NCI-H1417 treated with DMSO at 0.1 percent for 48 hours (cell line): Measurements from ENCODE around the gene AKT1.
"Not testable (repeated sequence)": the region's sequence is repeated elsewhere in the genome, so short reads cannot be mapped to it uniquely, and the experiment has no call there.

ENCODE experiments used
- DNase-seq: peaks from one replicate; lab custom pipeline; 2025; lab: John Stamatoyannopoulos, UW

Gene AKT1

DNA sequence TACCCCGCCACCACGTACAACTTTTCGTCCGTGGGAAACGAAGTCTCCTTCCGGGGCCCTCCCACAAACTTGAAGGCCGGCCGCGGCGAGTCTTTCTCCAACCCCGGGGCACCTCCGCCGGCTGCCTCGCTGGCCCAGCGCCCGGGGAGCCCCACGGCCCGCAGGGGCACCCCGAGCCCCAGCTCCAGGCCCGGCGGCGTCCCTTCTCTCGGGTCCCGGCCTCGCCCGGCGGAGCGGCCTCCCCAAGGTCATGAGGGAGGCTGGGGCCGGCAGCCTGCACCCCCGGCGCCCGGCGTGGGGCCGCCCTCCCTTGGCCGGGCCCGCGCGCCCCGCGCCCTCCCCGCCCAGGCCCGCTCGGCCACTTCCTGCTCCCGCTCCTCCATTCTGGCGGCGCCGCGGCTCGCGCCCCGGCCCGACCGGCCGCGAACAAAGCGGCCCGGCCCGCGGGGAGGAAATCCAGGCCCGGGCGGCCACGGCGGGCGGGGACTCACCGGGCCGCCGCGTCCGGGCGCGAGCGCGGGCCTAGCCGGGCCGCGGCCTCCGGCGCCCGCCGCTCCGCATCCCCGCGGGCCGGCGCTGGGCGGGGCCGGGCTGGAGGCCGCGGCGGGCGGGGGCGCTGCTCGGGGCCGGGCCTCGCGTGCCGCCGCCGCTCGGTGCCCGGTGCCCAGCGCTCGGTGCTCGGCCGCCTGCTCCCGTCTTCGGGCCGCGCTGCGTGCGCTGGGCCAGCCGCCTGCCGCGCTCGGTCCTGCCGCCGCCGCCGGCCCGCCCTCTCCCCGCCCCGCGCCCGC, at the start of gene AKT1:
TSS of gene AKT1 (minus strand) at position 756 of the 788 bp plus-strand sequence. CDS start 3,105 bp downstream, outside the sequence.
- no peak for DNase-seq

DNA sequence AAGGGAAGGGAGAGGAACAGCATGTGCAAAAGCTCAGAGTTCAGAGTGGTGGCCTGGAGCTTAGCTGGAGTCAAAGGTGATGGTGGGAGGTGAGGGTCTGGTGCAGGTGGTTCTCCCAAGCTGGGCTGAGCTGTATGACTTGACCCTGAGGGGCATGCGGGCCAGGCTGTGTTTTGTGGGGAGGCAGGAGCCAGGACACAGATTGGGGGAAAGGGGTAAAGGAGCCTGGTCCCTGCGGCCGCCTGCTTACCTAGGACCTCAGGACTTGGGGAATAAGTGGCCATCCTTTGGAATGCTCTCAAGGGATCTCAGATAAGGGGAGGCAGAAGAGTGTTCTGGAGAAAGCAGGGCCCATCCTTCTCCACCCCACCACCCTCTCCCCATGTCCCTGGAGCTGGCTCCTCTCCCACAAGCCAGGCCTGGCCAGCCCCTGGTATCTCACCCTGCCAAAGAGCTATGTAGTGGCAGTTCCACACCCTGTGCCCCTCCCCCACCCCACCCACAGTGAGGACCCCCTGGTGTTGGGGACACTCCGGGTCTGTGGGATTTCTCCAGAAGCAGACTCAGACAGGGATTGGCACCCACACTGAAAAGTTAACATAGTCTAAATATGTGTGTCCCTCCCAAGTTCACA, 49.6 kb upstream of the AKT1 start:
- no peak for DNase-seq

DNA sequence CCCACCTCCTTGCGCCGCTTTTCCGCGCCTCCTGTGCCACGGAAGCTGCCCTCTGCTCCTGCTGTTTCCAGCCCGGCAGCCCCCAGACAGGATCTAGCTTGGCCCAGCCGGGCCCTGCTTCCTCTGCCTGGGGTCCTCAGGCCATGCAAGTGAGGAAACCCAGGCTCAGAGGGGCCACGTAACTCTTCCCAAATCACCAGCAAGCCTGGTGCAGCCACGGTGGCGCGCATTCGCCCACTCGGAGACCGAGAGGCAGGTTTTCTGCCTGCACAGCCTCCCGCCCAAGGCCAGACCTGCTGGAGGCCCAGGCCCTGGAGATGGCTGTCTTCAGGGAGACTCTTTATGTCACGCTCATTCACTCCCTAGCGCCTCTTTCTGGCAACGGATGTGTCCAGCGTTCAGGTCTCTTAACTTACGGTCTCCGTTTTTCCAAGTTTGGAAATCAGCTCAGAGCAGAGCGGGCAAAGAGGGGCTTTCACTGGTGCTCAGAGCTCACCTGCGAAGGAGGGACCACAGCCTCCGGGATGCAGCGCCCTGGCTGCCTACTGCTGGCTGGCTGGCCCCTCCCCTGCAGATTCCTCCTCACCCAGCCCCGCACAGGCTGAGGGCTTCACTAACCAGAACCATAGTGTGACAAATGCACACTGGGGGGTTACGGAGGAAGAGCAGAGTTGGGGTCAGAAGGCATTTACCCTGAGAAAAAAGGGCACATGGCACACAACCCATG, 48.9 kb upstream of the AKT1 start:
- DNase-seq = no peak

DNA sequence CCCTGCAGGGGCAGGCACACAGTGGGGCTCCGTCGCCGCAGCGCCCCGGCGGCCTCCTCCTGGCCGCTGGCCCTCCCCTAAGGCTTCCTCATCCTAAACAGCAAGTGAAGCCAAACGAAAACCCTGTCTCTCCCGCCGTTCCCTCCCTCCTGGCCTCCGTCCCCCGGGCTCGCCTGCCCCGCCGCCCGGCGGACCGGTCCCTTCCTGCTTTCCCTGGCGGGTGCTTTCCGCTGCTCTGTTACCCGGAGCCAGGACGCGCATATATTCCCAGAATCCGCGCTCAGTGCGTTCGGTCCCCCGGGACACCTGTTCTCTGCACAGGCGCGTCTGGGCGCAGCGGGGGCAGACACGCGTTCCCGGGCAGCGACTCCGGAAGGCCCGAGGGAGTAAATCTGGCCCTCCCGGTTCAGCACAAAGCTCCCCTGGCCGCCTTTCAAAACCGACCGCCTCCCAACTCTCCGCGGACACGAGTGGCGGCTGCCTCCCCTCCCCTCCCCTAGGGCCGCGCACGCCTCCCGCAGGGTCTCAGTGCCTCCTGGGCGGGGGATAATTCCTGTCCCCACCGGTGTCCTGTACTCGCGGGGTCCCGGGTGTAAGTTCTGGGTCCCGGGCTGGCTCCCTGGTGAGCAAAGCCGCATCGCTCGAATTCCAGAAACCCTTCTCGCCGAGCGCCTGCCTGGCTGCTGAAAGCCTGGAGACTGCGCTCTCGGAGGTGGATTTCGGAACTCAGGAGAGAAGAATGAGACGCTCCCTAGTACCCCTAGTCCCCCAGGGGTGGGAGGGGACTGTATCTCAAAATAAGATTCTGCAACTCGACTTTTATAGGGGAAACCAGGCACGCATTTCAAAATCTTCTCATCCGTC, 48.1 kb upstream of the AKT1 start:
- no peak for DNase-seq

DNA sequence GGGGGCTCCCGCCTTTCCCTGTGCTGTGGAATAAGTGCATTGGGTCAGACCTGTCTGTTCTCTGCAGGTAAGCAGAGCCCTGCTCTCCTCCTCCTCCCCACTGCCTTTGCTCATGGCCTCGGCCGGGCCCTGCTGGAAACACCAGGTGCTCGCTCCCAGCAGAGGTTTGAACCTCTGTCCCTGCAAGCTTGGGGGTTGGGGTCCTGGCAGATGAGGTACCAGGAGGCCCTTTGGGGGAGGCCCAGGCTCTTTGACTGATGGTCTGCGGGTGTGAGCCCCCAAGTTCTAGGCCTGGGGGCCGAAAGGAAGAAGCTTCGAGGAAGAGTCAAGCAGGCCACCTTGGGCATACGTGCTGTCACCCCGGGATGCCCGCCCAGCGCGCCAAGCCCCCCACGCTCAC, 47.5 kb upstream of the AKT1 start:
- no peak for DNase-seq

DNA sequence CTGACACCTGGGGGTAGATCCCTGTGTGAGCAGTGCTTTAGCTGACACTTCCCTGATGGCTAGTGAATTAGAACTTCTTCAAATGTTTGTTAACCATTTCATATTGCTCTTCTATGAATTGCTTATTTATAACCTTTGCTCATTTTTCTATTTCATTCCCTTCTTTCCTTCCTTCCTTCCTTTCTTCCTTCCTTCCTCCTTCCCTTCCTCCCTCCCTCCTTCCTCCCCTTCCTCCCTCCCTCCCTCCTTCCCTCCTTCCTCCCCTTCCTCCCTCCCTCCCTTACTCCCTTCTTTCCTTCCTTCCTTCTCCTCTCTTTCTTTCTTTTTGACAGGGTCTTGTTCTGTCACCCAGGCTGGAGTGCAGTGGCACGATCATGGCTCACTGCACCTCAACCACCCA, 46.2 kb upstream of the AKT1 start:
- no peak for DNase-seq

DNA sequence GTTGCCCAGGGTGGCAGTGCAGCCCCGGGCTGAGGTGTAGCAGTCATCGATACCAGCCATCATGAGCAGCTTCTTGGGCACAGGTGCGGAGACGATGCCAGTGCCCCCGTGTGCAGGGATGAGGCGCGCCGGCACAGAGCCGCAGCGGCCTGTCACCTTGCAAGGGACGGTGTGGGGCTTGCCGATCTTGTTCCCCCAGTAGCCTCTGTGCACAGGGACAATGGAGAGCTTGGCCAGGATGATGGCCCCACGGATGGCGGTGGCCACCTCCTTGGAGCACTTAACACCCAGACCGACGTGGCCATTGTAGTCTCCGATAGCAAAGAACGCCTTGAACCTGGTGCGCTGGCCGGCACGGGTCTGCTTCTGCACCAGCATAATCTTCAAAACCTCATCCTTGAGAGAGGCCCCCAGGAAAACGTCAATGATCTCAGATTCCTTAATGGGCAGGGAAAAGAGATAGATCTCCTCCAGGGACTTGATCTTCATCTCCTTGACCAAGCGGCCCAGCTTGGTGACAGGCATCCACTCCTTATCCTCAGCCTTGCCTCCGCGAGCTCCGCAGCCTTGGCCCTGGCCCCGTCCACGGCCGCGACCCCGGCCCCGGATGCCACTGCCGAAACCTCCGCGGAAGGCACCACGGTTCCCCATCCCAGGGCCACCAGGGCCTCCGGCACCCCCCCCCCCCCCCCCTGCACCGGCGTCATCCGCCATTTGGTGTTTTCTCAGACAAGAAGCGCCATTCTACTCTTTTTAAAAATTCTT, 40.8 kb upstream of the AKT1 start:
- not testable (repeated sequence) for DNase-seq

DNA sequence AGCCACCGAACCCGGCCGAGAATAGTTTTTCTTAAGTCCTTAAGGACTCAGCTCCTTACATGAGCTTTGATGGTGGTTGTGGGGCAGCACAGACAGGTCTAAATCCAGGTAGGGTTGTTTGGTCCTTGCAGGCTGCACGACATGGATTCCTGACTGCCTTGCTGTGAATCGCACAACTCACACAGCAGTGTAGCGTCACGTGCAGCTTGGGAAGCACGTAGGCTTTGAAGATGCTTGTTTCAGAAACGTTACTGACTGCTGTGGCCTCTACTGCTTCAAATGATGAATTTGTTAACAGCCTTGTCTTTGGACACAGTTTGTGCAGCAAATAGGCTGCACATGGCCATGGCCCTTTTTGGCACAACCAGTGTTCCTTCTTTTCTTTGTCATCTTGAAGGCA, 35.2 kb upstream of the AKT1 start:
- DNase-seq = no peak

DNA sequence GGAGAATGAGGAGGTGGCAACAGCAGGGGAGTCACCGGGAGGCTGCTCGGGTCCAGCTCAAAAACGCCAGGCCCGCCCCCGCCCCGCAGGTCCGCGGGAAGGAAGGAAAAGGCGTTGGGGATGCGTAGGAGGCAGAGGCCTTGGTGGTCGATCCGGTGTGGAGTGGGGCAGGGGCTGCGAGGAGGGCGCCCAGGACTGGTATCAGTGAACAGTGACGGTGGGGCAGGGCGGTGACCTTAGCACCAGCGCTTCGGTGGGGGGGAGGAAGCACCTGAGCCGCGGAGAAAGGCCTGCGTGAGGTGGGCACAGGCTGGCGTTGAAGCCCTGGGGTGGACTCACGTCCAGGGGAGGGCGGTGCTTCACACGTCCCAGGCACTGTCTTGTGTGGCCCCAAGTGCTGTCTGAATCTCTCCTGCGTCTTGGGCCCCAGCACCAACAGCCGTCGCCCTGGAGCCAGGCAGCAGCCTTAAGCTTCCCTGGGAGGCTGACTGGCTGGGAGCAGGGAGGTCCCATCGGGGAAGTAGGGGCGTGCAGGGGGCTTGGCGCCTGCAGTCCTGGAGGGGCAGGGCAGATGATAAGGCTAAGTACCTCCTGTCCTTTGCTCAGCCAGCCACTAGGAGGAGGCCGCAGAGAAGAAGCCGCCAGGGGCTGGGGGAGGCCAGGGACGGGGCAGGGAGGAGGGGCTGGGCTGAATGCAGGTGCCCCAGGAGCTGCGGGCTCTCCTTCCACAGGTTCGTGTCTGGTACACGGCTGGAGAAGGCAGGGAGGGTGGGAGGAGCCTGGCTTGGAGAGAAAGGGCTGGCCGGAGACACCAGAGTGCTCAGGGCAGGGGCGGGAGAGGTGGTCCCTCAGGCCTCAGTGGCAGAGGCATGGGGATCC, 31.9 kb upstream of the AKT1 start:
- DNase-seq = no peak

DNA sequence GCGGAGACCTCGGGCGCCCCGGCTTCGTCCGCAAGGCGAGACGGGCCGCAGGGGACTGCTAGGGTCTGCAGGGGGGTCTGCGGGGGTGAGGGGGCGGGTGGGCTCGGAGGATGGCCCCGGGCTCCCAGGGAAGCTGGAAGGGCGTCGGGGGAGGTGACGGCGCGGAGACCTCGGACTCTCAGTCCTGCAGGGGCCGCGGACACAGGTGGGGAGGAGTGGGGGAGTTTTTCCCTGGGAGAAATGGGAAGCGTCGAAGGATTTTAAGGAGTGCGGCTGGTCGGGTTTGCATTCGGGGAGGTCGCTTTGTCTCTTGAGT, 31.3 kb upstream of the AKT1 start:
- no peak for DNase-seq

DNA sequence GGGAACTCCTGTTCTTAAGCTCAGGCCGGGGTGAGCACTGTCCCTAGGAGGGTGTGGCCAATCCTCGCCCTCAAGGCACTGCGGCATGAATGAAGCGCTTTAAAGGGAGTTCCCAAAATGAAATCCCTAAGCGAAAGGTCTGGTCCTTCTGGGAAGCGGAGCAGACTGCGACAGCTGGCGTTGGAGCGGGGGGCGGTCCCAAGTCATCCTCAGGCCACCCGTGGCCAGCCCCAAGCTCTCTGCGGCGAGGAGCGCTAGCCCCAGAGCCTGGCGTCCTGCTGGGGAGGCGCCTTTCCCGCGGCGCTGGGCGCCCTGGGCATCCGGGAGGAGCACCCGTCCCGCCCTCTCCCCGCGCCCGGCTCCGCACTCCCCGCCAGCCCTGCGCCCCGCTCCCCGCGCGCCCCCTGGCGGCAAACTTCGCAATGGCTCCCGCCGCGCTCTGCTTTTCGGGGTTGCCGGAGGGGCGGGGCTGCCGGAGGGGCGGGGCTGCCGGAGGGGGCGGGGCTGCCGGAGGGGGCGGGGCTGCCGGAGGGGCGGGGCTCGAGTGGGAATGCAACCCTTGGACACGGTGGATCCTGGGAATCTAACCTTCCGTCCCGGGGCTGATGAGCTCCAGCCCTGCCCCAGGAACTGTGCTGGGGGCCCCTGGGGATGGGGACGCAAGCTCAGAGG, 30.8 kb upstream of the AKT1 start:
- peak; percentile 45 for DNase-seq

DNA sequence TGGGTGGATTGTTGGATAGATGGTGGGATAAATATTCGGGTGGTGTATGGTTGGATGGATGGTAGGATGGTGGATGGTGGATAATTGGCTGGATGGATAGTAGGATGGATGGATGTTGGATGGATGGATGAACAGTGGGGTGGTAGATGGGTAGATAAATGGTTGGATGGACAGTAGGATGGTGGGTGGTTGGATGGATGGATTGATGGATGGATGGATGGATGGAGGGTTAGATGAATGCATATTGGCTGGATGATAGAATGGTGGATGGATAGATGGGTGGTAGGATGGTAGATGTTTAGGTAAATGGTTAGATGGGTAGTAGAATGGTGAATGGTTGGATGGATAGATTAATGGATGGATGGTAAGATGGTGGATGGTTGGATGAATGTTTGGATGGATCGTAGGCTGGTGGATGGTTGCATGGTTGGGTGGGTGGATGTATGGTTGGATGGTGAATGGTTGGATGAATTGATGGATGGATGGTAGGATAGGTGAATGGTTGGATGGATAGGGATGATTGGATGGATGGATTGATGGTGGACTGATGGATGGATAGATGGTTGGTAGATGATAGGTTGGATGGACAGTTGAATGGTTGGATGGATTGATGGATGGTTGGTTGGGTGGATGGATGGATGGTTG, 28.9 kb upstream of the AKT1 start:
- DNase-seq = no peak

DNA sequence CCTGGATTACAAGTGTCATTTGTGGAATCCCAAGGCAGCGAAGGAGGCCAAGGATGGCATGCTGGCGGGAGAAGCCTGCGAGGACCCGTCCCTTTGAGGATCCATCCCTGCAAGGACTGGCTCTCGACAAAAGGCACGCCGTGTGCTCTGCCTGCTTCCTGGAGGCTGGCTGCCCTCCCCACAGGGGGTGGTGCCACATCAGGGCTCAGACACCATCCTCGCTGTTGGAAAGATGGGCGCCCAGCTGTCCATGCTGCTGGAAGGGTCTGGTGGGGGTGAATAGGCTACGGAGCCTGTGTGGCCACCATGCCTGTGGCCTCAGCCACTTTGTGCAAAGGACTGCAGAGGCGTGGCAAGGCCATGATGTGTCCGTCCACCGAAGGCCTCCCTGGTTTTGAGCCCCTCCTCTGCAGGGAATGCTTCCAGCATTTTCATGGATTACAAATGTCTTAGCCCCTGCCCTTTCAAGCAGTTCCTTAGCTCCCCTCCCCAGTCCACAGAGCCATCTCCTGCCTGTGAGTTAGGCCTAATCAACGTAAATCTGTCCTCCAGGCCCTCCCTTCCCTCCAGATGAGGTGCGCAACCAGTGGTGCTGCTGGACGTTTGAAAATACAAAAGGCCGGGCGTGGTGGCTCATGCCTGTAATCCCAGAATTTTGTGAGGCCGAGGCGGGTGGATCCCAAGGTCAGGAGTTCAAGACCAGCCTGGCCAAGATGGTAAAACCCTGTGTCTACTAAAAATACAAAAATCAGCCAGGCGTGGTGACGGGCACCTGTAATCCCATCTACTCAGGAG, 27.5 kb upstream of the AKT1 start:
- no peak for DNase-seq

DNA sequence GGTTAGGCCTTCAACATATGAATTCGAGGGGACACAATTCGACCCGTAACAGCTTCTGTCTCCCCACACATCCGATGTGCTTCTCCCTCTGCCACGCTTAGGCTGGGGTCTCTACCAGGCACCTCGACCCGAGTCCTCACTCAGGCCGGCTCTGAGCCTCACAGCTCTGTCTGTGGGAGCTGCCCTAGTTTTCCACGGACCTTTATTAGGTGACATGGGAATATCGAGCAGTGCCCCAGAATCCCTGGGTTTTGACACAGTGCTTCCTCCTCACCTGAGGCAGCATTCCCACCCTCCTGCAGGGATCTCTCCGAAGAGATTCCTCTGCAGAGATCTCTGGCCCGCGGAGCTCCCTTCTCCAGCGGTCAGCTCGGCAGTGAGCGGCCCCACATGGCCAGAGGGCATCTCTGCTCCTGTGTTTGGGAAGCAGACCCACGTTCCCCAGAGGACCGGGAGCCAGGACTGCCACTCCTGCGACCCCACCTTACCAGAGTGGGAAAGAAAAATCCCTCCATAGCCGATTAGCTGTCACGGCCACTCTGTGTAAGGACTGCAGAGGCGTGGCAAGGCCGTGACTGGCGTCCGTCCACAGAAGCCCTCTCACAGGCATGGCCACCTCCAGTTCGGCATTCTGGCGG, 26.5 kb upstream of the AKT1 start:
- no peak for DNase-seq

DNA sequence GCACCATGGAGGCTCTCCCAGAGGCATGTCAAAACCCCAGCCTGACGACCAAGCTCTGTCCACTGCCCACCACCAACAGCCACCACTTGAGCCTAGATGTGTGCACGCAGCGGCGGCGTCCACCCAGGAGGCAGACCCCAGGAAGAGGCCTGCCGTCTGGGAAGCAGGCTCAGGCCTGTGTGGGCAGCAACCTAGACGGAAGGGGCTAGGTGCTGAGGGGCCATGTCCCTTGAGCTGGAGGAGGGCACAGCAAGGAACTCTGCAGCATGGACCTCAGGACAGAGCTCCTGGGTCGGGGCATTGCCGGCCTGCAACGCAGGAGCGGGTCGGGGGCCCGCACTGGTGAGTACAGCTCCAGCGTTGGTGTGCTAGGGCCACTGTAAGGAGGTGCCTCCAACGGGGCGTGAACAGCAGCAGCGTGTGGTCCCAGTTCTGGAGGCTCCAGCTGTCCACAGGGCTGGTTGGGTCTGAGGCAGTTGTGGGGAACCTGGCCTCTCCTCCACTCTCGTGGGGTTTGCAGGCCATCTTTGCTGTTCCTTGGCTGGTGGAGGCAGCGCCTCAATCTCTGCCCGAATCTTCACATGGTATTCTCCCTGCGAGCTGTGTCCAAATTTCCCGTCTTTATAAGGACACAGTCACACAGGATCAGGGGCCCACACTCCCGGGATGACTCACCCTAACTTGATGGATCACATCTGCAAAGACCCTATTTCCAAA, 25.8 kb upstream of the AKT1 start:
- DNase-seq = no peak

DNA sequence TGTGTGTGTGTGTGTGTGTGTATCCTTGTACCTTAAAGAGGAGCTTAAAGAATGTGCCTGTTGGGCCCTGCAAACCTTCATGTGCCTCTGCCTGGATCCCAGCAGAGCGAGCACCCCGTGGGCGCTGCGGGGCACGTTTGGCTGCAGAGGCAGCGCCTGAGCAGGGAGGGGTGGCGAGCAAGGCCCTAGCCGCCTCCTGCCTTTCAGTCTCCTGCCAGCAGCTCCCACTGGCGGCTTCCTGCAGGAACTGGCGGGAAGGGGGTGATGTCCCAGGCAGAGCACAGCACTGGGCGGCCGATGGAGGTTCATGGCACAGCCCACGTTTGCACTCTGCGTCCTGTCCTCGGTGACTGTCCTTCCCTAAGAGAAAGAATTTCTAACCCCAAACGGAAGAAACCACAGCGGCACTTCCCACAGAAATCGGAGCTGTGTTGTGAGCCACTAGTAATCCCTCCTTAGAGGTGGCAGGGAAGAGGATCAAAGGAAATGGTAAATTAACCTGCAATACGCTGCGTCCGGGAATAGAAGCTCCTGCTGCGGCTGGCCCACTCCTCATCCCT, 25.2 kb upstream of the AKT1 start:
- no peak for DNase-seq

DNA sequence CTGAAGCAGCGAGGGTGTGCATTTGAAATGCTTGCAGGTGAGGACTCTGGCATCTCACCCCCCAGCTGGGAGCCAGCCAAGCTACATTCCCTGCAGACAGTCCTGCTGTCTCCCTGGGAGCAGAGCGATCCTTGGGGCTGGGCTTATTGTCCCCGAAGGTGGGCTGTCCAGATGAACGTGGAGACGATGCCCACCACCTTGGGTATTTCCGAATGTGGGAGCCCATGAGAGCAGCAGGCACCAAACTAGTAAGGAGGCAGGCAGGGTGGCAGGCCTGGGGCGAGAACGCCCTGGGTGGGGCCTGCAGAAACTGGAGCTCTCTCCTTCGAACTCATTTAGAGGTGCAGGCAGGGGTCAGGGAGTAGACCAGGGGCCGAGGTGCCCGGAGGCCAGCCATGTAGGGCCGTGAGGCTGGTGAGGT, 23.8 kb upstream of the AKT1 start:
- no peak for DNase-seq
